Glutamatergic neuron (in vitro differentiated cells): Measurements from ENCODE around the gene ERCC6. TPM values are rescaled to one million over a fixed set of nuclear protein-coding genes. Genes with fewer than 3 reads are reported as not detected.

Source experiments
- DNase-seq: peaks from one replicate; pipeline ENCODE4 v3.0.0; 2022
- H3K27ac Mint-ChIP-seq: one replicate; pipeline ENCODE4 v1.8.0; 2020; ENCODE audit warnings: mild to moderate bottlenecking, mixed read lengths, inconsistent platforms; ENCODE audit not compliant: unreplicated experiment
- H3K27me3 Mint-ChIP-seq: one replicate; pipeline ENCODE4 v1.8.0; 2020; ENCODE audit warnings: mild to moderate bottlenecking, moderate library complexity, mixed read lengths, inconsistent platforms; ENCODE audit not compliant: unreplicated experiment
- H3K36me3 Mint-ChIP-seq: one replicate; pipeline ENCODE4 v1.8.0; 2020; ENCODE audit warnings: mild to moderate bottlenecking, mixed read lengths, inconsistent platforms; ENCODE audit not compliant: unreplicated experiment
- H3K4me1 Mint-ChIP-seq: one replicate; pipeline ENCODE4 v1.8.0; 2020; ENCODE audit warnings: mild to moderate bottlenecking, low read depth, mixed read lengths, inconsistent platforms; ENCODE audit not compliant: unreplicated experiment
- H3K4me3 Mint-ChIP-seq: one replicate; pipeline ENCODE4 v1.8.0; 2020; ENCODE audit warnings: mild to moderate bottlenecking, mixed read lengths, inconsistent platforms; ENCODE audit not compliant: unreplicated experiment
- H3K9me3 Mint-ChIP-seq: one replicate; pipeline ENCODE4 v1.8.0; 2020; ENCODE audit warnings: mild to moderate bottlenecking, moderate library complexity, mixed read lengths, inconsistent platforms; ENCODE audit not compliant: unreplicated experiment
- CTCF ChIP-seq: fragments of 200-600 bp; sonication (generic); IDR thresholded peaks from one replicate; pipeline ENCODE4 v1.5.0; 2021; ENCODE audit not compliant: partially characterized antibody, unreplicated experiment
- total RNA-seq: library from RNA; stranded (reverse); fragmentation: NEBNext Ultra II Directional; extraction: Animal tissue kit (Norgen Biotek cat#: 25700); gene quantifications from one replicate; pipeline ENCODE4 v1.2.1, GENCODE V29; 2021; ENCODE audit not compliant: unreplicated experiment

Gene ERCC6
- total RNA-seq, 1 donor from 2014 or later = 27.5 TPM

DNA sequence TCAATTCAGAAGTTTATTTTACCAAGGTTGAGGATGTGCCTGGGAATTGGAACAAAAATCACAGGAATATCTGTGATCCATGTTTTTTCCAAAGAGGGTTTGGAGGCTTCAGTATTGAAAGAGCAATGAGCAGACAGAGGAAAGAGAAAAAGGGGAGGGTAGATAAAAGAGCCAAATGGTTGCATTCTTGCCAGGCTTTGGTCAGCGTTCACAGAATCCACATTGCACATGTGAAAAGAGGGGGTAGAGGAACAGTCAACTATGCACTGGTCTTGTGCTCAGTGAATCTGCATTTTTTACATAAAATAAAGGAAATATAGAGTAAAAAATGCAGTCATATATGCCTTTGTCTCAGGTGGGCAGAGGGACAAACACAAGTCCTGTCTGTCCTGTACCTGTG is 20.6 kb upstream of the ERCC6 start:
- Mint-ChIP-seq H3K36me3 (peaks cover 10% of the 10 kb centered on the region), H3K27ac (no peak overlapping the region), H3K4me3 (no peak overlapping the region), H3K4me1 (no peaks in the 10 kb centered on the region), H3K27me3 (peaks cover 3% of the 10 kb centered on the region), H3K9me3 (no peaks in the 10 kb centered on the region)
- TF ChIP-seq CTCF = no peak
- no peak for DNase-seq

DNA sequence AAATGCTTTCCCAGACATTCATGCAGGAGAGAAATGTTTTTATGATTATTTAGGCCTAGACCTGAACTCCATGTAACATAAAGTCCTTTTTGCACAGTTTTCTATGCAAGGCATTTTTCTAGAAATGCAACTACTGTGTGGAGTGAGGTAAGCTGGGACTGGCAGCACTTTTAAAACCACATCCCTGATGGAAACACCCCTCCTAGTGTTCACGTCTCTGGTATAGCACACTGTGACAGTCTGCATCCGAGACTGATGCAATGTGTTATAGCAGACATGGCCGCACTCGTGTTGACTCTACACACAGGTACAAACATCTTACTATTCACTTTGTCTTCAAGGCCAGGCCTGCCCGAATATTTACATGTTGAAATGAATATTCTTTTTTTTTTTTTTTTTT is 19.3 kb upstream of the ERCC6 start:
- Mint-ChIP-seq H3K36me3 (peaks cover 20% of the 10 kb centered on the region), H3K27ac (no peak overlapping the region), H3K4me3 (no peak overlapping the region), H3K9me3 (peaks cover under 1% of the 10 kb centered on the region), H3K4me1 (no peaks in the 10 kb centered on the region), H3K27me3 (peaks cover 3% of the 10 kb centered on the region)
- no peak for TF ChIP-seq CTCF
- DNase-seq = no peak

DNA sequence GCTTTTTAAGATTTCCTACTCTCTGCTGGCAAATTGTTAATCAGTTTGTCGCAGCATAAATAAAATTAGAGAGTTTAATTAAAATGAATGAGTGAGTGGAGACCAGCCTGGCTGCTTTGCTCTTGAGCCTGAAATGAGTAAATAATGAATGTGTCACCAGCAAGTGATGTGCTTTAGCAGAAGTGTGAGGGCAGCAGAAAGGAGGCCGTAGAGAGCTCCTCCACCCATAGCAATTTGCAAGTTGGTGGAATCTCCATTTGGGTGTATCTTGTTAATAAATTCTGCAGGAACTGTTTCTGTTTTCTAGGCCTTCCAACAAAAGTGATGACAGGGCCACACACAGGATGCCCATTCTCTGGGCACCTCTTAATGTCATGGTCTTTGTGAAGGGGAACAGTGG is 18.8 kb upstream of the ERCC6 start:
- Mint-ChIP-seq H3K36me3 (peaks cover 25% of the 10 kb centered on the region), H3K4me3 (no peak overlapping the region), H3K27ac (no peak overlapping the region), H3K9me3 (peaks cover 5% of the 10 kb centered on the region), H3K27me3 (peaks cover 3% of the 10 kb centered on the region), H3K4me1 (no peaks in the 10 kb centered on the region)
- DNase-seq = no peak
- no peak for TF ChIP-seq CTCF

DNA sequence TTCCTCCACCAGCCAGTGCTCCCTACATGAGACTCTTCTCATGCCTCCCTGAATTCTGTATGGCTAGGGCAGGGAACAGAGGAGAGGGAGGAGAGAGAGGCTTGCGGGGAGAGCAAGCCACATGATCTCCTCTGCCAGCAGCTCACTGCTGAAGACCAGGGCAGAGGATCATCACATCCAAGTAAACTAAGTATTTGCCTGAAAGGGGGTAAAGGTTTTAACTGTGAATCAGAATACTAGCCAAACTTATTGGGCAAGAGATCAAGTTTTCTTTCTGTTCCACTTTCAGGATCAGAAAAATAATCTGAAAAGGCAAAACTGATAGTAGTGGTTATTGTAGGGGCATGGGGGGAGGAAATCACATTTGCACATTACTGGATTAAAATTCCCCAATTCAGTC is 17.8 kb upstream of the ERCC6 start:
- DNase-seq = no peak
- H3K4me3 Mint-ChIP-seq = no peak overlapping the region
- peaks cover 3% of the 10 kb centered on the region for H3K27me3 Mint-ChIP-seq
- H3K9me3 Mint-ChIP-seq = peaks cover 5% of the 10 kb centered on the region
- no peaks in the 10 kb centered on the region for H3K4me1 Mint-ChIP-seq
- no peak overlapping the region for H3K27ac Mint-ChIP-seq
- TF ChIP-seq CTCF = no peak
- H3K36me3 Mint-ChIP-seq = peaks cover 31% of the 10 kb centered on the region

DNA sequence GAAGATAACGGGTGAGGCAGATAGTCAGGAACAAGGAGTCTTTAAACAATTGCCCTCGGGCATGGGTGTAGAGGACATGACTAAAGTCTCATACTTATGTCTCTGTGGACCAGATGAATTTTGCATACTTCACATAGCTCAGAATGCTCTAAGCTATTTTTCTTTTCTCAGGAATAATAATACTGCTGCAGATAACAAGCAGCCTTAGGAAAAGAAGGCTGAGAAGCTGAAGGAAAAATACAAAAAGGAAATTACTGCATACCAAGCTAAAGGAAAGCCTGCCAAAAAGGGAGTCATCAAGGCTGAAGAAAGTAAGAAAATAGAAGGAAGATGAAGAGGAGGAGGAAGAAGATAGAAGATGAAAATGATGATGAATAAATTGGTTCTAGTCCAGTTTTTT is 13.4 kb upstream of the ERCC6 start:
- H3K9me3 Mint-ChIP-seq = peaks cover 5% of the 10 kb centered on the region
- H3K4me1 Mint-ChIP-seq = no peaks in the 10 kb centered on the region
- H3K36me3 Mint-ChIP-seq = peaks cover 31% of the 10 kb centered on the region
- no peak for TF ChIP-seq CTCF
- H3K27me3 Mint-ChIP-seq = no peaks in the 10 kb centered on the region
- H3K27ac Mint-ChIP-seq = no peak overlapping the region
- DNase-seq = no peak
- no peak overlapping the region for H3K4me3 Mint-ChIP-seq
